Stimulated activated naive CD4-positive, alpha-beta T cell treated with Interleukin-2 at 50 U/mL for 16 hours (primary cell): ENCODE results near the gene GRIK4.

Source experiments
- DNase-seq: peaks from one replicate; lab custom pipeline; 2025; lab: John Stamatoyannopoulos, UW

The GRIK4 gene

DNA sequence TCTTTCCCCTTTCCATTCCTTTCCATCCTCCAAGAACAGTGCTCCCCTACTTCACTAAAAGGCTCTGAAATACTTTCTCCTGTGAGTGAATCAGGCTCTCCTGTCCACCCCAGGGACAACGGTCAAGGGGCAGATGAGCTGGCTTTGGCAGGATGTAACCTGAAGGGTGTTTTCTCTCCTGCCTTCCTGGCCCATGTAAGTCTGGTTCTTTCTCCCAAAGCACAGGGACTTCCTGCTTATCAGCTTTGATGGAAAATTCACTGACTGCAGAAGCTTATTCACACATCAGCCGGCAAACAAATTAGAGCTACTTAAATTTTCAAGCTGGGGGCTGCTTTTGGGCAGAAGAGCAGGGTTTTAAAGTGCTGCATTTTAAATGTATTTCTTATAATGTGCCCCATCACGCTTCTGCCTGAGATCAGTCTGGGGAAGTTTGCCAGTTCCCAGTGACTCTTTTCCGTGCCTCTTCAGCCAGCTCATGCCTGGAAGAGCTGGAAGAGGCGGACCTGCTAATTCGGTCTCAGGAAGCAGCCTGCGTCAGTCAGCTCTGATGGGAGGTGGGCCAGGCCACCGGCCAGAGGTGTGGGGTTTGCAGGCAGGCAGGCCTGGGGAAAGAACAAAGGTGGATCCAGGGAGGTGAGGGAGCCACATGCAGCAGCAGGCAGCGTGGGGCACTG is 372.0 kb downstream of the GRIK4 start:
- DNase-seq, result no peak

DNA sequence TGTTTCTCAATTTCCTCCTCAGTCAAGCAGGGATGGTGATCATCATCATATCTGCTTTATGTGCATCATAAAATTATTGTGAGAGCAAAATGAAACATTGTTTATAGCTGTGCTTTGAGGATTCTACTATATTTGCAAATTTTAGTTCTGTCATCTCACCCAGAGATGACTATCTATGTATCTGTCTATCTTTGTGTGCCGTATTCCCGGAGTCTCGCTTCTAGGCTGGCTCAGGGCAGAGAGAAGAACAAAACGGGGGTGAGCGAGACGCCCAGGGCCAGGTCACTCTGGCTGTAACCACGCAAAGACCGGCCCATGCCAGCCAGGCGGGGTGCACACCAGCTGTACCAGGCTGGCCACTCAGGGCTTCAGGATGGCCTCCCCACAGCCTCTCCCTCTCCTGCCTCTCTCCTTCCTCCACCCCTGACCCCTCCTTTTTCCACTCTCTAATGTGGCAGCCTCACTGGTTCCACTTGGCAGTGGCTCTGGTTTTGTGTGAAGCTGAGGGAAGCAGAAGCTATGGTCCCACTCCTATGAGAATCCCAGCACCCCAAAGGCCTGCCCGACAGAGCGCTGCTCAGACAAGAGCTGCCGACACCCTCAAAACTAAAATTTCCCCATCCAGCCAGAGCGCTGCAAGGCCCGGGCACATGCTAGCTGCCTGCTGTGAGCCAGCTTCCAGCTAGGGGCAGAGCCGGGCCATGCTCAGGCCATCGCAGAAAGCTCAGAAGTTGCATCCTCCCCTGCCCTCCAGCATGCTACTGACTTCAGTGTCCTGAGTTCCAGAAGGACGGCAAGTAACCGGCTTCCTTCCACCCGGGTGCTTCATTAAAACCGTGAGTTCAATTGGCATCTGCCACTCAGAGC is 372.8 kb downstream of the GRIK4 start:
- no peak for DNase-seq

DNA sequence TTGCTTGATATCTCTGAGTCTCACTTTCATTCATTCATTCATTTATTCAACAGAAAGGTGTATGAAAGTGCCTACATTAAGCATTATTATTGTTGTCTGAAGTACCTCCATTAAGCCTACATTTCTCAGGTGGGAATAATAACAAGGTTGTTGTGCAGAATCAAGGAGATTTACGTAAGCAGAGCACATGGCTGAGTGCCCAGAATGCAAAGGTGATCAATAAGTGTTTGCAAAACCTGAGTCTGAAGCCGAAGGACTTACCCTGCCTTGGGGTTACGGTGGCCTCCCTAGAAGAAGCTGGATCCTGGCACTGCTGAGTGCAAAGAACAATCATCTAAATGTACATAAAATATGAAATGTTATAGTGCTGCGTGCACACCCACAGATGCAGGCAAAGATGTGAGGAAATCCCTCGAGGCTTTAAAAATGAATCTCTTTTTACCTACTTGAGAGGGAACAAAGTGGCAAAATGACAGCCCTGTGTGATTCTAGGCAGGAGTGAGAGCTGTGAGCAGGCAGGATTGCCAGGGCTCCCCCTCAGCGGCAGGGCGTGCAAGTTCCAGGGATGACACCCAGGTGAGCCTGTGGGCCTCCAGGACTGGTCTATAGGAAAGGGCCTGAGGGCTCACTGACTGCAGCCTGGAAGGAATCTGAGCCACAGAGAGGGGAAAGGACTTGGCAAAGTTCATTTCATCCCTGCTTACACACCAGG is 379.2 kb downstream of the GRIK4 start:
- DNase-seq, result no peak

DNA sequence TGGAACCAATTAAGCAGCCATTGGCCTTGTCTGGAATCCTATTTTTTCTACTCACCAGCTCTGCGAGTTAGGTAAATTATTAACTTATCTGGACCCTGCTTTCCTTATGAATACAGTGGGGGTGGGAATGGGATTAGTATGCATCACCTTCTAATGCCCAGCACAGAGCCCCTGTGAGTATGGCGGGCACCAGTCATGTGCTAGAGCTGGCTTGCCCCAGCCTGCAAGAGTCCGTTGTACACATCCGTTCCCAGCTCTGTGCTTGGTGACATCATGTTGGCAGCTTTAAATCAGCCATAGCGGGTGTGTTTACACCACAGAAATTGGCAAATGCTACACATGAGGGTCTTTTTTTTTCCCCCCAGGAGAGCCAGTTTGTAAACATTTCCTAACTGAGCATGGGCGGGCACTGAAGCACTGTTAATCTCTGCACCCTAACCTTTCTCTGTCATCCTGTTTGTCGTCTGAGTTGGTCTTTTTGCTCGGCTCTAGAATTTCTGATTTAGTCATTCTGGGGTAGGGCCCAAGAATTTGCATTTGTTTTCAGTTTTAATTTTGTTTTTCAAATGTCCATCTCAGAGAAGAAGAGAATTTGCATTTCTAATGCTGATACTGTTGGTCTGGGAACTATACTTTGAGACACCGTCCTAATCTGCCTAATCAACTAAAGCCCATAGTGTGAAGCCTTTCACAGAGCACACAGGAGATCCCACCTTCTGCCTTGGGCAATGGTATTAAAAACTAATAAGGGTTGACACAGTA is 382.1 kb downstream of the GRIK4 start:
- DNase-seq, result no peak

DNA sequence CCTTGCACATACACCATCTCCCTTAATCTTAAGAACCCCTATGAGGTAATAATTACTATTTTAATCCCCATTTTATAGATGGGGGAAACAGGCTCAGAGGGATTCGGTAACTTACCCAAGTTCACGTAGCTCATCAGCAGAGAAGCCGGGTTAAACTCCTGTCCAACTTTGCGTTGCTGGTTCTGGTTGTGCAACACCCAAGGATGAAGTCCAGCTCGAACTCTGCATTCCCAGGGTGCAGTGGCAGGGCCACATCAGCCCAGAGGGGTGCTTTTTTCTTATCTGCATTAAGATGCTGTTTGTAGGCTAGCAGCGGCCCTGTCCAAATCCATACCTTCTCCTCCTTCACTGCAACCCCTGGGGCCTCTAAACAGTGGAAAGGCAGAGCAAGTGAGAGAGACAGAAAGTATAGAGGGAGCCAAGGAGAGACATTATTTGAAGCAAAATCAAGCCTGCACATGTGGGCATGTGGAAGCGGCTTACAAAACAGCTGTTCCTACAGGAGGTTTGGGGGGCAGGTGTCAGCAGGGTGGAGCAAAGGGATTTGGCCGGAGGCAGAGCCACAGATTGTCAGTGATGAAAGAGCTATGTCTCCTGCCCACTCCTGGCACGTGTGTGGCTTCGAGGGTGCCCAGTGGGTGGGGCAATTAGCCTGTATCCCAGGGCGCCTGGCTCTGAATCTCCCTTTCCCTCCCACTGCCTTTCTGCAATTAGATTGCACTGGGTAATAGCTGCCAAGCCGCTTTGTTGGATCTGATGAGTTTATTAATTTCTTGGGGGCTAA is 382.8 kb downstream of the GRIK4 start:
- DNase-seq, result no peak

DNA sequence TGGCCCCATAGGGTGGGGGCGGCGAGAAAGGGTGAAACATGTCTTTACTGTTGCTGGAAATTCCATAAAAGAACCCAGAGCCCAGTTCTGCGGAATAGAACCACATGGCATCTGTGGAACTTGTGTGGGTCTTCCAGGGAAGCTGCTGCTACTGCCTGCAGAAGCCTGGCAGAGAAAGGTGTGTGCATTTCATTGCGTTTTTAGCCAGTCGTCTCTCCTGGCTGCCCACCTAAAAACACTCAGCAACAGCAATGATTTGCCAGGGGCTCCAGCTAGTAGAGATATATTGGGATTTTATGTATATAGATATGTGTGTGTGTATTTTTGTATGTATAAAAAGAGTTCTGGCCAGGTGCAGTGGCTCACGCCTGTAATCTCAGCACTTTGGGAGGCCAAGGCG is 385.1 kb downstream of the GRIK4 start:
- DNase-seq, result no peak

DNA sequence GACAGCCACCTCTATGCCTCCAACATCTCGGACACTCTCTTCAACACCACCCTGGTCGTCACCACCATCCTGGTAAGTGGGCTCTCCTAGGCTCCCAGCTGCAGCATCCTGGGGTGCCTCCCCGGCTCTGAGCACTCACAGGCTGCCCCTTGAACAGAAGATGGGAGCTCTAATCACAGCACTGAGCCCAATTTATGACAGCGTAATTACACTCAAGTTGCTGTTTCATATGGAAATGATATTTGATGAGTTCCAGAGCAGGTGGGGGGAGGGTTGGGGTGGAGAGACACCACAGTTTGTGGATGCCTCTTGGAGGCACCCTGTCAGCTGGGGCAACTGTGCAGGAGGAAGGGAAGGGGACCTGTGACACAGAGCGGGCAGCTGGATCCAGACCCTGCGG is 387.0 kb downstream of the GRIK4 start:
- DNase-seq, result no peak

DNA sequence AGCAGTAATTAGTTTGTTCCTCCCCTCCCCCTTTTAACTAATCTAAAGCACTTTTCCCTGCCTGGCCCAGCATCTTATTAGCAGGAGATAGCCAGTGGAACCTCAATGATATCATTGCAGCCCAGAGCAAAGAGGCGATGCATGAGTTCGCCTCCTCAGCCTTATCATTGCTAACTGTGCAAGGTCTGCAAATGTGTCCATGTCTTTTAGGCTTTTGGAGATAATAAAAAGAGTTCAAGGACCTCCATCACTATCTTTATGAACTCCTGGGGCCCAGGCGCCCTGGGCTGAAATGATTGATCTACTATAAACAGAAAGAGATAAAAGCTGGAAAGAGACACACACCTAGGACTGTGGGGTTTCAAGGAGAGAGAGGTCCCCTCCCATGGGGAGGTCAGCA is 388.2 kb downstream of the GRIK4 start:
- no peak for DNase-seq

DNA sequence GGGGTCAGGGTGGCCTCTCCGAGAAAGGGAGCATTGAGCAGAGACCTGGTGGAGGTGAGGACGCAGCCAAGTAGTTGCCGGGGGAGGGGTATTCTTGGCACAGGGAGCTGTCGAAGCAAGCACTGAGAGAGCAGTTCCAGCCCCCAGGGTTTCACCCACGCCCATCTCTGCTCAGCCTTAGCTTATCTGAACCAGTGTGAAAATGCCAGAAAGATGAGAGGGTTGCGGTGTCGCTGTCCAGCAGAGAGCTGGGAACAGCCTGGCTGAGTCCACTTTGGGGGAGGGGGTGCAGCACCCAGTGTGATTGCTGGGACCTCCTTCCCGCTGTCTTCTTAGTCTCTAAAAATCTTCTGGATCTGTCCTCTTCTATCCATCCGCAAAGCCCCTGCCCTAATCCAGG is 389.1 kb downstream of the GRIK4 start:
- no peak for DNase-seq

DNA sequence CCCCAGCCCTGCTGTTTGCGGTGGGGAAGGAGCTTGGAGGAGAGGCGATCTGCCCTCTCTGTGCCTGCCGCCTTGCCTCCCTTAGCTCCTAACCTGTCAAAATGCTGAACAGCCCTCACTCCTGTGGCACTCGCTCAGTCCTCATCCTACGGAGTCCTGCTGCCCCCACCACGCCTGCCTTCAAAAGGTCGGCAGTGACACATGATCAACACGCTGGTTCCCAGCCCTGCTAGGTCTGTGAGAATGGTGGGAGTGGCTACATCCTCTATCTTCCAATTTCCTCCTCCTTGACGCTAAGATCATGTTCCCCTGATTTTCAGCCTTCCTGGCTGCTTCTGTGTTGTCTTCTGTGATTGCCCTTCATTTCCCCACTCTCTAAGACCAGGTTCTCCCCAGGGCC is 392.1 kb downstream of the GRIK4 start:
- no peak for DNase-seq

DNA sequence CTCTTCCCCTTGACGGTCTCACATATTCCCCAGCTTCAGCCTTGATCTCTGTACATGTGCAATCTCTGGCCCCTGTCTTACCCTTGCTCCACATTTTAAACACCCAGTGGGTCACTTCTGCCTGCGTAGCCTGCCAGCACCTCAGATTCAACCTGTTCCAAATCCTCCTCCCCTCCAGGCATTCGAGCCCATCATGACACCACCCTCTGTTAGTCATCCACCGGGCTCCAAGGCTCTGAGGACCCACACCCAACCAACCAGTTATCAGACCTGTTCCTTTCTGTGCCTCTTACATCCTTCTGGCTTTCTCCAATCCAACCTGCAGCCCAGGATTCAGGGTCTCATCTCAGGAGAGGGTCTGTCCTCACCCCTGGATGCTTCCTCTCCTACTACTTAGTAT is 392.6 kb downstream of the GRIK4 start:
- DNase-seq, result no peak

DNA sequence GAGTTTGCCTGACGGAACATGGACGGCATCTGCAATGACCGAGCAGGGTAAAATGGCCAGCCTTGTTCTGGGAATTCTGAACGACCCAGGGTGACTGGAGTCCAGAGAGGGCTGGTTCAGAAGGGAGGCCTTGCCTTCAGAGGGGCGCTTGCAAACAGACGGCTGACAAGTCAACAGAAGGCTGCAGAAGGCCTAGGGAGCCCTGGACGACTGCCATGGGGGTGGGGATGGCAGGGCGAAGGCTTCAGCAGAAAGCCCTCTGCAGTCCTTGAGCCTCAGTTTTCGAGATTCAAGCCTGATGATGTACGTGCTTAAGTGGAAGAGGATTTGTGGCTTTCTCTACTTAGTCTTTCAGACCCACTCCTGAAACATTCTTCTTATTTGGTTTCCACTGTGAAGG is 395.2 kb downstream of the GRIK4 start:
- DNase-seq, result no peak

DNA sequence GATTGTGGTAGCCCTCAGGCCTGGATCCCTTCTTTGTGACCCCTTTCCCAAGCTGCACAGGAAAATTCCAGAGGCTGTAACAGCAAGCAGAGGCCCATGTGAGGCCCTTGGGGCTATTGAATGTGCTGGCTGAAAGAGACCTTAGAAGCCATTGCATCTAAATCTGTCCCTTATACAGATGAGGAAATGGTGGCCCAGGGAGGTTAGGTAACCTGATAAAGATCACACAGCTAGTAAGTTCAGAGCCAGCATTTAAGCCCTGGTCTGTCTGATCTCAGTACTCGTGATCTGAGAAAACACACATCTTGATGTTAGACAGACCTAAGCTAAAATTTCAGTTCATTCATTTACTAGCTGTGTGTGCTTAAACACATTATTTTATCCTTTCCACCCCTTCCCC is 396.4 kb downstream of the GRIK4 start:
- DNase-seq, result no peak

DNA sequence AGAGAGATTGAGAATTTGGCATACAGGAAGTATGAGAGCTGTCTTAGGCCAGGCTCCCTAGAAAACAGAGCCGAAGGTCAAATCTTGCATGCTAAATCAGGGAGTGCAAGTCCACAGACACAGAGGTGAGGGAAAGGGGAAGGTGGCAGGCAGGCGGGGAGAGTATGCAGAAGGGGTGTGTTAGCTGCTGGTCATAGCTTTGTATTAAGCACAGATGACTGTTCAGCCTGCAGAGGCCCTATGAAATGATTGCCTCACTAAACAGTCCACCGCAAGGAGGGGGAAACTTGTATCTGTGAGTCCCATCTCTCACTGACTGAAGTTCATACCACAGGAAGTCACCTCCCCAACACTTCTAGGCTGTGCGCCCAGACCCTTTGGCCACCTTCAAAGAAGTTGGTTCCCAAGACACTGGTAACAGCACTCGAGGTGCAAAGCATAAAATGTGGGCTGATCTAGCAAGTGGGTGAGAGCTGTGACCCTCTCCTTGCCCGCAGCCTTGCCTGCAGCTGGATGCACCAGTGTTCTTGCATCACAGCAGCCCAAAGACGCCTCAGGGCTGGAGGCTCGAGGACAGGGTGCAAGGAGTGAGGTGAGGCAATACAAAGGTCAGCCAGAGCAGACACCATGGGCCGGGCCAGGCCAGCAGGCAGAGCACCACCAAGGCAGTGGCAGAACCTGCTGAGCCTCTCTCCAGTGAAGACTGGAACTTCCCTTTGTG is 397.1 kb downstream of the GRIK4 start:
- DNase-seq, result no peak

DNA sequence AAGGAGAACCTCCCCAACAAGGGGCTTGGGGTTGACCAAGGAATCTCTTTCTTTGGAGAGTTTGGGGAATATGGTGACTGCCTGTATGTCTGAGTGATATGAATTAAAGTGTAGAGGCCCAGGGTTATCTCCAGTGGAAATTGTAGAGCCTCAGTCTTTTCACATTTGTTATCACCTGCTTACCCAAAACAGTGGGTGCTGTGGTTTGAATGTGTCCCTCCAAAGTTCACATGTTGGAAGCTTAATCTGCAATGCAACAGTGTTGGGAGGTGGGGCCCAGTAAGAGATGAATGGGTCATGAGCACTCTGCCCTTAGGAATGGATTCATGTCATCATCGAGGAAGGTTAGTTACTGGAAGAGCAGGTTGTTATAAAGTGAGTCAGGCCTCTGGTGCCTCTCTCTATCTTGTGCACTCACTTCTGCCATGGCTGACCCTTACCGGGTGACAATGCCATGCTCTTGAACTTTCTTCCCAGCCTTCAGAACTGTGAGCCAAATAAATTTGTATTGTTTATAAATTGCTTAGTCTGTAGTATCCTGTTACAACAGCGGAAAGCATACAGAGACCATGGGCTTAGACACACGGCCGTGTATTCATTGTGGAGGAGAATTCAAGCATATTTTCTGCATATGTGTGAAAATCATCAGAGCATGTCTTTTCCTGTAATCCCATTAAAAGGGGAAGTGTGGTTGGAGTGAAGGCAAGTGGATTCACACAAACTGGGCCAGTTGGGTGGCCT is 398.3 kb downstream of the GRIK4 start:
- DNase-seq, result no peak

DNA sequence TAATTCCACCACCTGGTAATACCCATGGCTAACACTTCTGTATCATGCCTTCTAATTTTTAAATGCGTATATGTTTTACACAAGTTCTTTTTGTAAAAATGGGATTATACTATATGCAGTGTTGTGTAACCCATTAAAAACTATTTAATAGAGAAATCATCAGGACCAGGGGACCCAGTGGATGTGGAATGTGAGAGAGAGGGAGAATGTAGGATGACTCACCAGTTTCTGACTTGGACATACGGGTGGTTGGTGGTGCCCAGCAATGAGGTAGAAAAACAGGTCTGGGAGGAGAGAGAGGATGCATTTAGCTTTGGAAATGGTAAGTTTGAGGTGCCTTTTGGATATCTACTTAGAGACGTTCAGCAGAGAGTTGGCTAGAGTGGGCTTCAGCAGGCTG is 400.4 kb downstream of the GRIK4 start:
- no peak for DNase-seq

DNA sequence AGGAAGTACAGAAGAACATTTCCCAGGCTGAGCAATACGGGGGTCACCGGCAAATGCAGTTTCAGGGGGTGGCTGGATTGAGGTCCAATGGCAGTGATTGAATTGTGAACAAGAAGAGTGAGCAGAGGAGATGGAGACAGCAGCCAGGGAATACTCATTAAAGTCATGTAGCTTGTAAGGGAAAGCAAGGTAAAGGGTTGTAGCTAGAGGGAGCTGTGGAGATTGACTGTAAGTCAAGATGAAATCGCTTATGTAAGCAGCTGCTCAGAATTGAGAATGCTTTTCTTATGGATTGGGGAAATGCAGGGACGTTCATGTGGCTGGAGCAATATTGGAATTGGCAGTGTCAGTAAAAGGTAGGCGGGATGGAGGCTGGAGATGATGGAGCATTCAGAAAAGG is 401.0 kb downstream of the GRIK4 start:
- no peak for DNase-seq

DNA sequence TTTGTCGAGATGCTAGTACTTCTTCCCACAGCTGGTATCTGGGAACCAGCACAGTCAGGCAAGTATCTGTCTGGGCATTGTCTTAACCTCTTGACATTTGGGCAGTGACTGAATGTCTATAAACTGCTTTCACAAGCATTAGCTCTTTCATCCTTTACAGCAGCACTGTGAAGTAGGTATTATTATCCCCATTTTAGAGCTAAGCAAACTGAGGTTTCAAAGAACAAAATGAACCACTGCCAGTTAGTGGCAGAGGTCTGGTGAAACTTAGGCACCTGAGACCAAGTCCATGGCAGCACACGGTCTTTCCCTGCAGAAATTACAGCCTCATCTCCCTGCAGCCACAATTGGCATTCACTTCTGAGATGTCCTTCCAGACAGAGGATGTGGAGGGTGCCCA is 401.4 kb downstream of the GRIK4 start:
- no peak for DNase-seq

DNA sequence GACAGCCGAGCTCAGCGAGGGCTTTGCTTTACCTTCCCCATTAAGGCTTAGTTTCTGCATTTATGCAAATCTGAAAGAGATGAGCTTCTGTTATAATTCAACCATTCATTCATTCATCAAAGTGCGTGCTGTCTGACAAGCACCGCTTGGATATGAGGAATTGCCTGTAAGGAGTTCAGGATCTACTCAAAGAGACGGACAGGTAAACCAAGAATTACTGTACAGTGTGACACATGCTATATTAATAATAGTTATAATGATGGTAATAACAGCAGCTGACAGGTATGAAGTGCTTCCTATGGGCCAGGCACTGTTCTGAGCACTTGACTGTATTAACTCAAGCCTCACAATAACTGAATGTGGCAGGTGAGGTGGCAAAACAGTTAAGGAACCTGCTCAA is 402.5 kb downstream of the GRIK4 start:
- no peak for DNase-seq

DNA sequence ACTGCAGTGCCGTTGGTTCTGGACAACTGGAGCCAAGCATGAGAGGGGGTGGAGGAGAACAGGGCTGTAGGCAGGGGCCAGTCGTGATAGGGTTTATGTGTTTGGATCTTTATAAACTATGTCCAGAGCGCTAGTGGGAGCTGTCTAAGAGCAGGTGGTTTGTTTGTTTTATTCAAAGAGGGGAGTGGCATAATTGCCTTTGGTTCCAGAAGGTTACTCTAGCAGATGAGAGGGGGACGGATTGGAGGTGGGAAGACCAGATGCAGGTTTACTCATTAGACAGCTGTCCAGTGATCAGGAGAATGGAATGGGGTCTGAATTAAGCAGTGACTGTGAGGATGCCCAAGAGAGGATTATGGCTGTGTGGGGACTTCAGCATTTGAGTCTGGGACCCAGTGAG is 403.1 kb downstream of the GRIK4 start:
- DNase-seq, result no peak
